NT2/D1 (cell line): ENCODE results near the gene PFKP.

Experiments used
- YY1 ChIP-seq: IDR thresholded peaks from 2 replicates; pipeline ENCODE4 v1.6.1; 2011; ENCODE audit not compliant: insufficient read length, insufficient read depth
- ZNF274 ChIP-seq: IDR thresholded peaks from 2 replicates; pipeline ENCODE4 v1.6.1; 2011; ENCODE audit warnings: mild to moderate bottlenecking, low read depth, low read length

DNA sequence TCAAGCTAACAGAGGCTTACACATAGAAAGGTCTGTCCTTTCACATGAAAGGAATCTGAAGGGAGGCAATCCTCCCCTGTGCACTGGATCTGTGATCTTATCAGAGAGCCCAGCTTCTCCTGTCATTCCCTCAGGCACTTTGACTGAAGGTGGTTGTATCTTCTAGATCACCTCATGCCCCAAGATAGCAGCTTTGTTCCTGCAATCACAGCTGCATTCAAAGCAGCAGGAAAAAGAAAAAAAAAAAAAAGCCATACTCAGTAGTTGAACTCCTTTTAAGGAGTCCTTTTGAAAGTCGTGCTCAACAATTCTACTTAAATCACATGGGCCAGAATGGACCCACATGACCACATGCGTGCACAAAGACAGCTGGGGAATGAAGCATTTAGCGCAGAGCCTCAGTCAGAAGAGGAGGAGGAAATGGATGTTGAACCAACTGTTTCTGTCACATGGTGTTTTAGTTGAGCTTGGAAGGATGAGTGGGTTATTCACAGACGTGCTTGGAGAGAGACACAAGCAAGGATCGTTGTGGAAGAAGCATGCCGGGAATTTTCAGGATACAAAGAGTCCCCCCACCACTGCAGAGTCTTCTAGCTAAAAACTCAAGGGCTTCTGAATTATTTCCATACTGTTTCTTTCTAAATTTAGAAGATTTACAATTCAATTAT, 13.0 kb upstream of the PFKP start:
- TF ChIP-seq ZNF274 = no peak
- no peak for TF ChIP-seq YY1
